D721Med (cell line): ENCODE data around the gene CAPZB.

ENCODE experiments used
- DNase-seq: peaks from one replicate; pipeline ENCODE4 v3.0.0; 2011; ENCODE audit warnings: low spot score; ENCODE audit not compliant: insufficient read length
- FAIRE-seq: peaks from 2 replicates; lab custom pipeline; 2011; peaks lifted over from hg19 to GRCh38; lab: Jason Lieb, UNC
- TF ChIP-seq, protein P1 (sequence below): IDR thresholded peaks from 2 replicates; pipeline ENCODE4 v1.5.1; 2012; ENCODE audit warnings: mild to moderate bottlenecking, control low read depth; ENCODE audit not compliant: insufficient read depth; ENCODE audit errors: missing control alignments

The CAPZB gene

DNA sequence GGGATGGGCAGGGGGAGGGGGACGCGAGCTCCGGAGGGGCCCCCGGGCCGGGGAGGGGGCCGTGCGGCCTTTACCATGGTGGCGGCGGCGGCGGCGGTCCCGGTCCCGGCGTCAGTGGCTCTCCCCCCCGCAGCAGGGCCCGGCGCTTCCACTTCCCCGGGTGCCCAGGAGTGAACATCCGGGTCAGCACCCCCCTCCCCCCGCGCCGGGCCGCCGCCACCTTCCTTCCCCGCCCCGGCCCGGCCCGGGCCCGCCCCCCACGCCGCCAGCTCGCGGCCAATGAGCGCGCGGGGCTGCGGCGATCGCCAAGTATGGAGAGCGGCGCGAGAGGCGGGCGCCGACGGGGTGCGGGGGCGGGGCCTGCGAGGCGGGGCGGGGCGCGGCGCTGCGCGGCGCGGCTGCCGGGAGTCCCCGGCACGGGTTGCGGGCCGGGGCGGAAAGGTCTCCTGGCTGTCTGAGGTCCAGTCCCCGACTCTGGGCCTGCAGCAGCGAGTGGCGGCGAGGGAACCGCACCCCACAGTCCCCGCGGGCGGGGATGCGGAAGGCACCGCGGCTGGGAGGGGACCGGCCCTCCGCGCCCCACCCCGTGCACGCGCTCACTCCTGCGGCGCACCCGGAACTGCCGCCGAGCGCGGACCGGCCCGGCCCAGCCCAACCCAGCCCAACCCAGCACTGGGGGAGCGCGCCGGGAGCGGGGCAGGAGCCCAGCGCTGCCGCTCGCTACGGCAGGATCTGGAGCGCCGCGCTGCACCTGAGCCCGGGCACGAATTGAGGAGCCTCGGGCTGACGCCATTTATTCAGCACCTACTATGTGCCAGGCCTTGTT lies at the start of gene CAPZB:
CAPZB (minus strand) TSS at position 178 of the 826 bp plus-strand sequence; CDS start at position 77, 101 bp downstream.
- no peak for FAIRE-seq
- peak; percentile 75 for DNase-seq
- TF ChIP-seq, protein P1, sequence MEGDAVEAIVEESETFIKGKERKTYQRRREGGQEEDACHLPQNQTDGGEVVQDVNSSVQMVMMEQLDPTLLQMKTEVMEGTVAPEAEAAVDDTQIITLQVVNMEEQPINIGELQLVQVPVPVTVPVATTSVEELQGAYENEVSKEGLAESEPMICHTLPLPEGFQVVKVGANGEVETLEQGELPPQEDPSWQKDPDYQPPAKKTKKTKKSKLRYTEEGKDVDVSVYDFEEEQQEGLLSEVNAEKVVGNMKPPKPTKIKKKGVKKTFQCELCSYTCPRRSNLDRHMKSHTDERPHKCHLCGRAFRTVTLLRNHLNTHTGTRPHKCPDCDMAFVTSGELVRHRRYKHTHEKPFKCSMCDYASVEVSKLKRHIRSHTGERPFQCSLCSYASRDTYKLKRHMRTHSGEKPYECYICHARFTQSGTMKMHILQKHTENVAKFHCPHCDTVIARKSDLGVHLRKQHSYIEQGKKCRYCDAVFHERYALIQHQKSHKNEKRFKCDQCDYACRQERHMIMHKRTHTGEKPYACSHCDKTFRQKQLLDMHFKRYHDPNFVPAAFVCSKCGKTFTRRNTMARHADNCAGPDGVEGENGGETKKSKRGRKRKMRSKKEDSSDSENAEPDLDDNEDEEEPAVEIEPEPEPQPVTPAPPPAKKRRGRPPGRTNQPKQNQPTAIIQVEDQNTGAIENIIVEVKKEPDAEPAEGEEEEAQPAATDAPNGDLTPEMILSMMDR = no peak

DNA sequence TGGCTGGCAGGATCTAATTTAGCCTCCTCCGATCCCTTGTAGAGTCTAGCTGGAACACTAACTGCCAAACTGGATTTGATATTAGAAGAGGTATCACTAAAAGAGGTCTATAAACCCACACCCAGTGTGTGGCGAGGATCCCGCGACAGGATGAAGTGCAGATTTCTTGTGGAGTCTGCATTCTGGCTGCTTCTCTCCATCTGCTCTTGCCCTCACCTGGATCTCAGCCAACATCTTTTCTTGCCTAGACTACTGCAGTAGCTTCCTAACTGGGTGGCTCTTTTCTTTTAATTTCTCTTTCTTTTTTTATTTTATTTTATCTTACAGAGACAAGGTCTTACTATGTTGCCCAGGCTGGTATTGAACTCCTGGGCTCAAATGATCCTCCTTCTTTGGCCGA lies 48.9 kb upstream of the CAPZB start:
- no peak for FAIRE-seq

GRCh38 chr1:19533626-19534025 lies 48.3 kb upstream of the CAPZB start:
- no peak for DNase-seq
- FAIRE-seq = no peak
- TF ChIP-seq, protein P1 = no peak

More for the DNA sequence above, 48.9 kb upstream of the CAPZB start:
- no peak for DNase-seq
- TF ChIP-seq, protein P1 = no peak

DNA sequence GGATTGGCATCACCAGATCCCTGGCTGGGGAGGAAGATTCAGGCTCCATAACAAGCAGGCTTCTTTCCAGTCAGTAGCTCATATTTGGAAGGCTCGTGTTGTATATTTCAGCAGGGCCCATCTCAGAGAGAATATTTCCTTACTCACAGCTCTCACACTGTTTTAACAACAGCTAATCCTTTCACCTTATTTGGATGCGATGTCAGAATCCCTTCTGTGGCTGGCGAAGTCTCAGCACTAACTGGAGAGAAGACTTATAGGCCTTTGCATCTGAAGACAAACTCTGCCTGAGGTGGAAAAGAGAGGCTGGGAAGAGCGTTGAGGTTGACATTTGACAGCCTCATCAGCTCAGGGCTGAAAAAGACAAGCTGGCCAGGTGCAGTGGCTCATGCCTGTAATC lies 47.2 kb upstream of the CAPZB start:
- TF ChIP-seq, protein P1 = no peak
- no peak for FAIRE-seq
- DNase-seq = no peak

DNA sequence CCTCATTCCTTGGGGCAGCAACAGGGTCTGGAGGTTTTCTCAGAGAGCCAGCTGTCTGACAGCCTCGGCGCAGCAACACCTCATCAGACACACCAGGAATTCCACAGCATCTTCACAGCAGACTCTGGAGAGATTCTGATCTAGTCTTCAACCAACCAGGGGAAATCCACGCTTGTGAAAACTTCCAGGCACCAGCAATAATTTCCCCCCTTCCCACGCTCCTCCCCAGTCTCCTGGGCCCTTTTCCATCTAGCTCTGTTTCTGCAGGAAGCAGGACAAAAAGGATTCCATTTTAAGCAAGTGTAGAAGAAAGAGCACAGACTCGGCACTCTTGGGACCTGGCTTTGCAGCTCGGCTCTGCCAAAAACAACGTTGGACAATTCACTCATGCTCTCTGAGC lies 44.3 kb upstream of the CAPZB start:
- no peak for DNase-seq
- no peak for FAIRE-seq
- TF ChIP-seq, protein P1 = no peak

- no peak for FAIRE-seq
- TF ChIP-seq, protein P1 = no peak
- no peak for DNase-seq
Observed at GRCh38 chr1:19528438-19528837, 43.1 kb upstream of the CAPZB start.
